ENCODE measurements around the gene RICTOR.
"Not testable (repeated sequence)": the region's sequence is repeated elsewhere in the genome, so short reads cannot be mapped to it uniquely, and the experiment has no call there.

The RICTOR gene

GRCh38 chr5:38989974-38990719, 84.1 kb downstream of the RICTOR start:
- not testable (repeated sequence) for H3K4me3 Mint-ChIP-seq; DNase-seq (ENCODE audit: low spot score in 2 of 2); ATAC-seq; H3K27ac Mint-ChIP-seq
- H3K4me1 Mint-ChIP-seq: peaks cover 40% of the 10 kb centered on the region
- peaks cover 91% of the 10 kb centered on the region for H3K36me3 Mint-ChIP-seq
- H3K9me3 Mint-ChIP-seq: peaks cover 16% of the 10 kb centered on the region

- H3K9me3 Mint-ChIP-seq: peaks cover 16% of the 10 kb centered on the region
- peaks cover 85% of the 10 kb centered on the region for H3K36me3 Mint-ChIP-seq
- H3K4me1 Mint-ChIP-seq: peaks cover 34% of the 10 kb centered on the region
- no peak overlapping the region for H3K4me3 Mint-ChIP-seq
- no peak overlapping the region for H3K27ac Mint-ChIP-seq
- DNase-seq (ENCODE audit: low spot score in 2 of 2) (no peak), ATAC-seq (no peak)
These were observed 88.2 kb downstream of the RICTOR start for GRCh38 chr5:38985909-38986452.

GRCh38 chr5:38979535-38979934, 94.7 kb downstream of the RICTOR start:
- no peak for DNase-seq (ENCODE audit: low spot score in 2 of 2)
- Mint-ChIP-seq H3K27ac (peak overlapping the region; percentile 30), H3K4me1 (no peaks in the 10 kb centered on the region), H3K9me3 (no peaks in the 10 kb centered on the region), H3K36me3 (peaks cover 82% of the 10 kb centered on the region), H3K4me3 (no peak overlapping the region)
- ATAC-seq: no peak

GRCh38 chr5:38978036-38978435, 96.2 kb downstream of the RICTOR start:
- Mint-ChIP-seq H3K9me3 (no peaks in the 10 kb centered on the region), H3K4me3 (no peak overlapping the region), H3K4me1 (no peaks in the 10 kb centered on the region), H3K27ac (no peak overlapping the region), H3K36me3 (peaks cover 77% of the 10 kb centered on the region)
- DNase-seq (ENCODE audit: low spot score in 2 of 2): no peak
- ATAC-seq: no peak

GRCh38 chr5:38968665-38969064, 105.5 kb downstream of the RICTOR start:
- DNase-seq (ENCODE audit: low spot score in 2 of 2): no peak
- H3K27ac Mint-ChIP-seq: no peak overlapping the region
- no peak for ATAC-seq
- H3K4me1 Mint-ChIP-seq: no peaks in the 10 kb centered on the region
- H3K36me3 Mint-ChIP-seq: peaks cover 92% of the 10 kb centered on the region
- no peaks in the 10 kb centered on the region for H3K9me3 Mint-ChIP-seq
- no peak overlapping the region for H3K4me3 Mint-ChIP-seq

GRCh38 chr5:38961691-38962090, 112.5 kb downstream of the RICTOR start:
- ATAC-seq: no peak
- no peaks in the 10 kb centered on the region for H3K9me3 Mint-ChIP-seq
- no peak for DNase-seq (ENCODE audit: low spot score in 2 of 2)
- peaks cover 100% of the 10 kb centered on the region for H3K36me3 Mint-ChIP-seq
- no peak overlapping the region for H3K27ac Mint-ChIP-seq
- H3K4me3 Mint-ChIP-seq: no peak overlapping the region
- H3K4me1 Mint-ChIP-seq: no peaks in the 10 kb centered on the region

- DNase-seq (ENCODE audit: low spot score in 2 of 2) (no peak), ATAC-seq (no peak)
- peaks cover 100% of the 10 kb centered on the region for H3K36me3 Mint-ChIP-seq
- no peaks in the 10 kb centered on the region for H3K4me1 Mint-ChIP-seq
- H3K4me3 Mint-ChIP-seq: no peak overlapping the region
- no peaks in the 10 kb centered on the region for H3K9me3 Mint-ChIP-seq
- no peak overlapping the region for H3K27ac Mint-ChIP-seq
These were observed 120.7 kb downstream of the RICTOR start for GRCh38 chr5:38953426-38954012.

- no peak overlapping the region for H3K27ac Mint-ChIP-seq
- no peaks in the 10 kb centered on the region for H3K9me3 Mint-ChIP-seq
- peaks cover 95% of the 10 kb centered on the region for H3K36me3 Mint-ChIP-seq
- no peak for ATAC-seq
- no peaks in the 10 kb centered on the region for H3K4me1 Mint-ChIP-seq
- no peak overlapping the region for H3K4me3 Mint-ChIP-seq
- DNase-seq (ENCODE audit: low spot score in 2 of 2): no peak
These were observed 125.7 kb downstream of the RICTOR start for GRCh38 chr5:38948501-38948900.

GRCh38 chr5:38944282-38944681, 129.9 kb downstream of the RICTOR start:
- peaks cover 93% of the 10 kb centered on the region for H3K36me3 Mint-ChIP-seq
- H3K27ac Mint-ChIP-seq: no peak overlapping the region
- no peak for ATAC-seq

GRCh38 chr5:38941912-38942311, 132.3 kb downstream of the RICTOR start:
- no peak overlapping the region for H3K4me3 Mint-ChIP-seq
- peaks cover 97% of the 10 kb centered on the region for H3K36me3 Mint-ChIP-seq
- no peak overlapping the region for H3K27ac Mint-ChIP-seq
- H3K4me1 Mint-ChIP-seq: no peaks in the 10 kb centered on the region
- DNase-seq (ENCODE audit: low spot score in 2 of 2): no peak
- no peak for ATAC-seq
- H3K9me3 Mint-ChIP-seq: no peaks in the 10 kb centered on the region

More at GRCh38 chr5:38944282-38944681, 129.9 kb downstream of the RICTOR start:
- no peak for DNase-seq (ENCODE audit: low spot score in 2 of 2)
- Mint-ChIP-seq H3K9me3 (no peaks in the 10 kb centered on the region), H3K4me1 (no peaks in the 10 kb centered on the region), H3K4me3 (no peak overlapping the region)

GRCh38 chr5:38940230-38940858, 133.9 kb downstream of the RICTOR start:
- DNase-seq (ENCODE audit: low spot score in 2 of 2) (no peak), ATAC-seq (peak; percentile 42)
- Mint-ChIP-seq H3K4me3 (no peak overlapping the region), H3K4me1 (no peaks in the 10 kb centered on the region), H3K36me3 (peaks cover 84% of the 10 kb centered on the region), H3K9me3 (no peaks in the 10 kb centered on the region), H3K27ac (no peak overlapping the region)

GRCh38 chr5:38938973-38939372, 135.2 kb downstream of the RICTOR start:
- no peak for DNase-seq (ENCODE audit: low spot score in 2 of 2)
- no peak overlapping the region for H3K27ac Mint-ChIP-seq
- no peak overlapping the region for H3K4me3 Mint-ChIP-seq
- H3K36me3 Mint-ChIP-seq: peaks cover 75% of the 10 kb centered on the region
- H3K9me3 Mint-ChIP-seq: no peaks in the 10 kb centered on the region
- no peaks in the 10 kb centered on the region for H3K4me1 Mint-ChIP-seq
- no peak for ATAC-seq

- ATAC-seq: no peak
These were observed 135.8 kb downstream of the RICTOR start for GRCh38 chr5:38938424-38938823.

GRCh38 chr5:38936269-38936668, 137.9 kb downstream of the RICTOR start:
- Mint-ChIP-seq H3K36me3 (peaks cover 48% of the 10 kb centered on the region), H3K27ac (no peak overlapping the region), H3K4me3 (no peak overlapping the region), H3K4me1 (no peaks in the 10 kb centered on the region), H3K9me3 (no peaks in the 10 kb centered on the region)
- DNase-seq (ENCODE audit: low spot score in 2 of 2) (no peak), ATAC-seq (no peak)

More at GRCh38 chr5:38938424-38938823, 135.8 kb downstream of the RICTOR start:
- H3K9me3 Mint-ChIP-seq: no peaks in the 10 kb centered on the region
- DNase-seq (ENCODE audit: low spot score in 2 of 2): no peak
- H3K4me1 Mint-ChIP-seq: no peaks in the 10 kb centered on the region
- H3K27ac Mint-ChIP-seq: no peak overlapping the region
- H3K36me3 Mint-ChIP-seq: peaks cover 69% of the 10 kb centered on the region
- H3K4me3 Mint-ChIP-seq: no peak overlapping the region

GRCh38 chr5:38935437-38935836, 138.8 kb downstream of the RICTOR start:
- no peak for DNase-seq (ENCODE audit: low spot score in 2 of 2)
- Mint-ChIP-seq H3K36me3 (peaks cover 39% of the 10 kb centered on the region), H3K4me1 (no peaks in the 10 kb centered on the region), H3K27ac (no peak overlapping the region), H3K9me3 (no peaks in the 10 kb centered on the region), H3K4me3 (no peak overlapping the region)
- no peak for ATAC-seq

Data from stimulated activated effector memory CD8-positive, alpha-beta T cell treated with anti-CD3 and anti-CD28 coated beads, Interleukin-12 subunit alpha, Interleukin-12 subunit beta, amount 100 ng/mL, for 72 hours (primary cell).